ENCODE data around the gene JMJD4. TPM values are rescaled to one million over a fixed set of nuclear protein-coding genes. Genes with fewer than 3 reads are reported as not detected.

Gene JMJD4
- total RNA-seq, 1 donor from 2014 or later: 18.2 TPM

DNA sequence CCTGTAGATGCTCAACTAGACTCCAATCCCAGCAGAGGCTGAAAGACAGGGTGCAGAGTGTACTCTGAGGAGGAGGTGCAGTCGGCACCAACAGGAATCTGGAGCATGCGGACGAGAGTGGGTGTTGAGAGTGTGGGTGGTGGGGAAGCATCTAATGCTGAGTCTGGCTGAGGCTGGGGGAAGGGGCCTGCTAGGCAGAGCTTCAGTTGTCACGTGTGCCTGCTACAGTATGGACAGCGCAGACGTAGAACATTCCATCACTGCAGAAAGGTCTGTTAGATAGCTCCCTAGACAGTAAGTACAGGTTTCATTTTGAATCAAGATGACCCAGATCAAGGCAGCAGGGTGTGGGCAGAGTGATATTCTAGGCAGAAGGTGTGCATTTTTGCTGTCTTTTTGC is 23.3 kb upstream of the JMJD4 start:
- no peak overlapping the region for H3K4me3 Mint-ChIP-seq (ENCODE audit: unreplicated experiment)
- no peaks in the 10 kb centered on the region for H3K27me3 Mint-ChIP-seq (ENCODE audit: unreplicated experiment)
- peaks cover 48% of the 10 kb centered on the region for H3K4me1 Mint-ChIP-seq (ENCODE audit: unreplicated experiment)
- peaks cover 23% of the 10 kb centered on the region for H3K36me3 Mint-ChIP-seq (ENCODE audit: unreplicated experiment)
- TF ChIP-seq CTCF (IDR thresholded peaks at IDR 0.05): no peak
- no peak overlapping the region for H3K27ac Mint-ChIP-seq (ENCODE audit: unreplicated experiment)
- H3K9me3 Mint-ChIP-seq (ENCODE audit: unreplicated experiment): no peaks in the 10 kb centered on the region
- DNase-seq (ENCODE audit: extremely low spot score, unreplicated experiment): no peak

DNA sequence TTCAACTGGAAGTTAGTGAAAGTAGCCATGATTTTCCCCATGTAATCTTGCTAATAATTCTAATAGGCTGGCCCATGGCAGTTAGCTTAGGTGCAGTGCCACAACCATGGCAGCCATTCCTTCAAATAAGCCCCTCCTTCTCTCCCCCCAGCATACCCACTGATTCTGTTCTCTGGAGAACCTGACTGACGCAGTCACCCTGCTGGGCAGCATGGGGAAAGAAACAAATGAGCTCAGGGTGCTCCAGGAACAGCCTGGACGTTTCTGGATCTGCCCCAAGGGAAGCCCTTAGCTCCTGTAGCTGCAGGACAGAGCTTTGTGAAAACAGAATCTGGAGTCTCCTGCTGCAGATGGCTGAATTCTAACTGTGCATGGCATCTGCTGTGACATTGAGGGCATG is 22.7 kb upstream of the JMJD4 start:
- Mint-ChIP-seq H3K4me3 (ENCODE audit: unreplicated experiment) (no peak overlapping the region), H3K27ac (ENCODE audit: unreplicated experiment) (no peak overlapping the region), H3K9me3 (ENCODE audit: unreplicated experiment) (no peaks in the 10 kb centered on the region), H3K36me3 (ENCODE audit: unreplicated experiment) (peaks cover 23% of the 10 kb centered on the region), H3K27me3 (ENCODE audit: unreplicated experiment) (no peaks in the 10 kb centered on the region), H3K4me1 (ENCODE audit: unreplicated experiment) (peaks cover 43% of the 10 kb centered on the region)
- TF ChIP-seq CTCF (IDR thresholded peaks at IDR 0.05): no peak
- no peak for DNase-seq (ENCODE audit: extremely low spot score, unreplicated experiment)

- no peak for DNase-seq (ENCODE audit: extremely low spot score, unreplicated experiment)
- Mint-ChIP-seq H3K9me3 (ENCODE audit: unreplicated experiment) (no peaks in the 10 kb centered on the region), H3K4me3 (ENCODE audit: unreplicated experiment) (no peak overlapping the region), H3K27ac (ENCODE audit: unreplicated experiment) (no peak overlapping the region), H3K4me1 (ENCODE audit: unreplicated experiment) (peaks cover 37% of the 10 kb centered on the region), H3K27me3 (ENCODE audit: unreplicated experiment) (no peaks in the 10 kb centered on the region), H3K36me3 (ENCODE audit: unreplicated experiment) (peaks cover 24% of the 10 kb centered on the region)
- no peak for TF ChIP-seq CTCF (IDR thresholded peaks at IDR 0.05)
Measured at GRCh38 chr1:227756172-227756959, 21.3 kb upstream of the JMJD4 start.

- Mint-ChIP-seq H3K27me3 (ENCODE audit: unreplicated experiment) (no peaks in the 10 kb centered on the region), H3K4me1 (ENCODE audit: unreplicated experiment) (peaks cover 27% of the 10 kb centered on the region), H3K9me3 (ENCODE audit: unreplicated experiment) (no peaks in the 10 kb centered on the region), H3K36me3 (ENCODE audit: unreplicated experiment) (peaks cover 18% of the 10 kb centered on the region), H3K27ac (ENCODE audit: unreplicated experiment) (no peak overlapping the region), H3K4me3 (ENCODE audit: unreplicated experiment) (no peak overlapping the region)
- no peak for TF ChIP-seq CTCF (IDR thresholded peaks at IDR 0.05)
- DNase-seq (ENCODE audit: extremely low spot score, unreplicated experiment): no peak
Measured at GRCh38 chr1:227754958-227755357, 19.9 kb upstream of the JMJD4 start.

DNA sequence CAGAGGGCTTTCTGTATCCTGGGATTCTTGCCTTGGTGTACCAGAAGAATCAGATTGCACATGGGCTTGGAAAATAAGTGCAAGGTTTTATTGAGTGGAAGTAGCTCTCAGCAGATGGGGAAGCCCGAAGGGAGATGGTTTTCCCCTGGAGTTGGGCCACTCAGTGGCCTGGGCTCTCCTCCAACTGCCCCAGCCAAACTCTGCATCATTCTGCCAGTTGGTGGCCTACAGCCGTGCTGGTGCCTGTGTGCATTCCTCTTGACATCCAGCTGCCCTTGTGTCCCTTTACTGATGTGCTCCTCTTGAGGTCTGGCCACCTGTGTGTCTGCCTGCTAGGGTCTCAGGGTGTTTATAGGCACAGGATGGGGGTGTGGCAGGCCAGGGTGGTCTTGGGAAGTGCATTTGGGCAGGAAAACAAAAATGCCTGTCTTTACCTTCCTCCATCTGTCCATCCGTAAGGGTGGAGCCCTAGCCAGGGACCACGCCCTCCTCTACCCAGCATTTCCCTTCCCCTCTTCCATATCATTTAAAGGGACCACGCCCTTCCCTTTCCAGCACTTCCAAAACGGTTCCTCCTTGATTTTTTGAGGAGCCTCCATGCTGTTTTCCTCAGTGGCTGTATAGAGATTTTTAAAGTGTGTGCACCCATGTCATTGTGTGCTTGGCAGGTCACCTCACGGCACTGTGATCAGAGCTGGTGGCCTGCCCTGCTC is 19.1 kb upstream of the JMJD4 start:
- H3K9me3 Mint-ChIP-seq (ENCODE audit: unreplicated experiment): no peaks in the 10 kb centered on the region
- no peaks in the 10 kb centered on the region for H3K27me3 Mint-ChIP-seq (ENCODE audit: unreplicated experiment)
- H3K36me3 Mint-ChIP-seq (ENCODE audit: unreplicated experiment): peaks cover 16% of the 10 kb centered on the region
- H3K27ac Mint-ChIP-seq (ENCODE audit: unreplicated experiment): no peak overlapping the region
- H3K4me3 Mint-ChIP-seq (ENCODE audit: unreplicated experiment): no peak overlapping the region
- peaks cover 19% of the 10 kb centered on the region for H3K4me1 Mint-ChIP-seq (ENCODE audit: unreplicated experiment)
- TF ChIP-seq CTCF (IDR thresholded peaks at IDR 0.05): no peak
- no peak for DNase-seq (ENCODE audit: extremely low spot score, unreplicated experiment)

Measured in osteocyte (in vitro differentiated cells).